OCI-LY1 (cell line): ENCODE measurements around the gene ERBB2.
"Not testable (repeated sequence)": the region's sequence is repeated elsewhere in the genome, so short reads cannot be mapped to it uniquely, and the experiment has no call there.

Source experiments
- CTCF ChIP-seq: fragments of 200-600 bp; sonication (generic), shearing (Covaris generic); IDR thresholded peaks from 2 replicates; pipeline ENCODE4 v1.5.1; 2017; ENCODE audit warnings: mild to moderate bottlenecking, antibody characterized with exemption, low read length, moderate library complexity, mixed read lengths
- EZH2 ChIP-seq: fragments of 200-600 bp; sonication (generic), shearing (Covaris generic); IDR thresholded peaks from 2 replicates; pipeline ENCODE4 v1.8.0; 2017; ENCODE audit warnings: borderline replicate concordance, mixed run types, mild to moderate bottlenecking, antibody characterized with exemption, low read length, moderate library complexity, mixed read lengths

- not testable (repeated sequence) for TF ChIP-seq CTCF, EZH2
Observed at GRCh38 chr17:39725923-39726322, 26.1 kb downstream of the ERBB2 start.
